ENCODE measurements around the gene ZNF441.

GRCh38 chr19:11749751-11750150, 17.0 kb upstream of the ZNF441 start:
- no peak for TF ChIP-seq E2F4 (CRISPR knock-in tag; IDR thresholded peaks at IDR 0.05; ENCODE audit: borderline replicate concordance, low read depth)
- no peak for TF ChIP-seq USF2 (CRISPR knock-in tag; IDR thresholded peaks at IDR 0.05)
